Stomach (tissue), 9 donors: ENCODE measurements around the gene JAK2. TPM values are rescaled to one million over a fixed set of nuclear protein-coding genes. Genes with fewer than 3 reads are reported as not detected.
A peak's percentile ranks its signal among the peaks of the same experiment; 100 is the strongest.

Experiments used
- DNase-seq, 2 donors: peaks; one replicate each; pipeline versions ENCODE4 v3.0.0 to v3.0.0-alpha.2; 2013 to 2019
- H3K27ac ChIP-seq, 5 donors: fragments of 200-600 bp in 4 of 5; sonication (generic) in 4 of 5; one replicate each; pipeline ENCODE4 v1.5.1; 2013 to 2019; ENCODE audit warnings: mild to moderate bottlenecking in 1 of 5, moderate library complexity in 1 of 5
- H3K27me3 ChIP-seq, 3 donors: fragments of 200-600 bp; sonication (generic); one replicate each; pipeline ENCODE4 v1.5.1; 2017 to 2019; ENCODE audit warnings: mixed run types in 1 of 3
- H3K36me3 ChIP-seq, 4 donors: fragments of 200-600 bp; sonication (generic); 1 replicate in 3 of 4; 2 replicates in 1 of 4; pipeline ENCODE4 v1.5.1; 2016 to 2019
- H3K4me1 ChIP-seq, 4 donors: fragments of 200-600 bp; sonication (generic); one replicate each; pipeline ENCODE4 v1.5.1; 2016 to 2019
- H3K4me3 ChIP-seq, 4 donors: fragments of 200-600 bp; sonication (generic) in 3 of 4; one replicate each; pipeline ENCODE4 v1.5.1; 2016 to 2019; ENCODE audit warnings: mild to moderate bottlenecking in 1 of 4
- H3K9me3 ChIP-seq, 4 donors: fragments of 200-600 bp; sonication (generic); one replicate each; pipeline ENCODE4 v1.5.1; 2016 to 2019
- CTCF ChIP-seq, 7 experiments: fragments of 450-650 bp in 4 of 7; fragments of 200-600 bp in 3 of 7; sonication (generic) in 3 of 7; IDR thresholded peaks; one replicate each; pipeline ENCODE4 v1.5.1; 2016 to 2019; ENCODE audit warnings: antibody characterized with exemption in 7 of 7, control low read depth in 2 of 7, mild to moderate bottlenecking in 1 of 7
- EP300 ChIP-seq: sonication (generic); formaldehyde crosslinking; IDR thresholded peaks from one replicate; pipeline ENCODE4 v1.6.1; 2017; ENCODE audit warnings: antibody characterized with exemption
- POLR2A ChIP-seq, 4 donors: fragments of 450-650 bp; IDR thresholded peaks; one replicate each; pipeline ENCODE4 v1.6.1; 2016; ENCODE audit warnings: antibody characterized with exemption in 4 of 4, control low read depth in 2 of 4, mild to moderate bottlenecking in 1 of 4, moderate library complexity in 1 of 4
- POLR2AphosphoS5 ChIP-seq, 3 donors: sonication (generic); formaldehyde crosslinking; IDR thresholded peaks; one replicate each; pipeline ENCODE4 v1.6.1; 2016; ENCODE audit warnings: antibody characterized with exemption in 3 of 3
- WGBS, 5 donors: extraction: QIAGEN DNeasy Blood & Tissue Kit in 3 of 5; methylation state at CpG; one replicate each; pipeline versions ENCODE4 v1.1.5 to v1.1.7; 2013 to 2018; 5-methylcytosine and 5-hydroxymethylcytosine counted together
- intact Hi-C: fragments of 100-400 bp; cut with DNase I; formaldehyde crosslinking; loops from one replicate; pipeline ENCODE4 v1.15.1; 2023; ENCODE audit warnings: low total_unique reads
- polyA plus RNA-seq, 3 donors: library from polyadenylated mRNA; stranded (reverse); fragments of 200-250 nt; gene quantifications; one replicate each; pipeline ENCODE4 v1.2.3, GENCODE V29; 2013
- total RNA-seq, 5 donors: library from RNA; depleted of rRNA; stranded (reverse); fragments of >200 nt; gene quantifications; one replicate each; pipeline versions ENCODE4 v1.1.0 to v1.2.3, GENCODE V29; 2014 to 2016
- donor health status: healthy with polysubstance abuse.
- donor health status: Bipolar disorder and iron deficiency.
- donor health status: healthy.

Gene JAK2
- total and polyA plus RNA-seq, 8 donors, result 3.9 to 58.6 (median 26.0) TPM

- H3K27ac ChIP-seq, result no peak overlapping the region
- H3K36me3 ChIP-seq, result peaks cover 0 to 35% (median 2%) of the 10 kb centered on the region in 4 donors
- H3K27me3 ChIP-seq, result no peaks in the 10 kb centered on the region
- intact Hi-C loops, result no loop called here
- H3K9me3 ChIP-seq, result peaks cover 0 to 16% (median 2%) of the 10 kb centered on the region in 4 donors
- no peak for TF ChIP-seq POLR2AphosphoS5 (IDR thresholded peaks at IDR 0.05)
- no peak for TF ChIP-seq EP300
- no peak for TF ChIP-seq CTCF (IDR thresholded peaks at IDR 0.05)
- no peak for TF ChIP-seq POLR2A (IDR thresholded peaks at IDR 0.05)
- H3K4me3 ChIP-seq, result no peak overlapping the region
- no peaks in the 10 kb centered on the region for H3K4me1 ChIP-seq
- 97 to 98% (median 98%) methylated on average over 29 to 30 of the region's 30 CpGs for WGBS, 5 donors
- no peak for DNase-seq
These were observed 127.1 kb downstream of the JAK2 start for GRCh38 chr9:5112109-5112592.

GRCh38 chr9:5112646-5113045 is 127.6 kb downstream of the JAK2 start:
- peaks cover 0 to 16% (median 2%) of the 10 kb centered on the region in 4 donors for H3K9me3 ChIP-seq
- WGBS, 5 donors, result 89 to 97% (median 94%) methylated on average over 17 to 20 of the region's 20 CpGs
- no peak overlapping the region for H3K4me3 ChIP-seq
- no peak for DNase-seq
- H3K27me3 ChIP-seq, result no peaks in the 10 kb centered on the region
- H3K36me3 ChIP-seq, result peaks cover 0 to 35% (median 3%) of the 10 kb centered on the region in 4 donors
- no peak overlapping the region for H3K27ac ChIP-seq
- H3K4me1 ChIP-seq, result no peaks in the 10 kb centered on the region
- TF ChIP-seq POLR2AphosphoS5 (IDR thresholded peaks at IDR 0.05) (no peak), EP300 (no peak), POLR2A (IDR thresholded peaks at IDR 0.05) (no peak), CTCF (IDR thresholded peaks at IDR 0.05) (no peak)
- intact Hi-C loops, result no loop called here

- Histone ChIP-seq H3K4me1 (no peaks in the 10 kb centered on the region), H3K9me3 (peaks cover 0 to 16% (median 2%) of the 10 kb centered on the region in 4 donors), H3K4me3 (no peak overlapping the region), H3K36me3 (peaks cover 0 to 35% (median 3%) of the 10 kb centered on the region in 4 donors), H3K27me3 (no peaks in the 10 kb centered on the region), H3K27ac (no peak overlapping the region)
- peak in 1 of 2 donors; percentile 1 for DNase-seq
- 93 to 98% (median 97%) methylated on average over 10 of the region's 10 CpGs for WGBS, 5 donors
- intact Hi-C loops, result no loop called here
- TF ChIP-seq EP300 (no peak), POLR2AphosphoS5 (IDR thresholded peaks at IDR 0.05) (no peak), POLR2A (IDR thresholded peaks at IDR 0.05) (no peak), CTCF (IDR thresholded peaks at IDR 0.05) (no peak)
These were observed 128.5 kb downstream of the JAK2 start for GRCh38 chr9:5113523-5113922.

GRCh38 chr9:5113994-5114748 is 129.1 kb downstream of the JAK2 start:
- Histone ChIP-seq H3K36me3 (peaks cover 0 to 35% (median 5%) of the 10 kb centered on the region in 4 donors), H3K4me3 (no peak overlapping the region), H3K4me1 (no peaks in the 10 kb centered on the region), H3K9me3 (peaks cover 0 to 16% (median 2%) of the 10 kb centered on the region in 4 donors), H3K27ac (no peak overlapping the region), H3K27me3 (no peaks in the 10 kb centered on the region)
- TF ChIP-seq POLR2AphosphoS5 (IDR thresholded peaks at IDR 0.05), result no peak
- TF ChIP-seq CTCF (IDR thresholded peaks at IDR 0.05), result no peak
- TF ChIP-seq EP300, result no peak
- TF ChIP-seq POLR2A (IDR thresholded peaks at IDR 0.05), result no peak
- intact Hi-C loops, result no loop called here
- 97 to 98% (median 98%) methylated on average over 18 to 22 of the region's 22 CpGs for WGBS, 5 donors
- DNase-seq, result no peak
